Cardiac muscle cell (in vitro differentiated cells and primary cell): Measurements from ENCODE around the gene WDR12. TPM values are rescaled to one million over a fixed set of nuclear protein-coding genes. Genes with fewer than 3 reads are reported as not detected.
A peak's percentile ranks its signal among the peaks of the same experiment; 100 is the strongest.

ENCODE experiments used
- DNase-seq, 2 donors: peaks; one replicate each; pipeline versions ENCODE4 v3.0.0 to v3.0.0-alpha.2; 2010 to 2017; ENCODE audit warnings: low read depth in 1 of 2, low spot score in 1 of 2
- H3K27ac ChIP-seq: fragments of 200-600 bp; sonication (generic); 2 replicates; pipeline ENCODE4 v1.5.1; 2016
- H3K27me3 ChIP-seq: fragments of 200-600 bp; sonication (generic); 2 replicates; pipeline ENCODE4 v1.6.0; 2016; ENCODE audit warnings: control low read depth
- H3K36me3 ChIP-seq: fragments of 200-600 bp; sonication (generic); 2 replicates; pipeline ENCODE4 v1.5.1; 2016; ENCODE audit warnings: control low read depth
- H3K4me1 ChIP-seq: fragments of 200-600 bp; sonication (generic); 2 replicates; pipeline ENCODE4 v1.8.1; 2017; ENCODE audit warnings: low read depth, mild to moderate bottlenecking, mixed run types
- H3K4me3 ChIP-seq: fragments of 200-600 bp; sonication (generic); 2 replicates; pipeline ENCODE4 v1.5.1; 2016; ENCODE audit warnings: mild to moderate bottlenecking
- H3K9me3 ChIP-seq: fragments of 200-600 bp; sonication (generic); 2 replicates; pipeline ENCODE4 v1.5.1; 2017; ENCODE audit warnings: low read depth, mild to moderate bottlenecking, control low read depth
- polyA plus RNA-seq: library from polyadenylated mRNA; unstranded; fragments of >200 nt; fragmentation: Nextera tagmentation; extraction: Ambion mirVana; gene quantifications from 2 replicates; pipeline ENCODE4 v1.2.1, GENCODE V29; 2016
- total RNA-seq: library from RNA; depleted of rRNA; stranded (reverse); fragments of >200 nt; gene quantifications from 2 replicates; pipeline ENCODE4 v1.2.3, GENCODE V29; 2016
- TF ChIP-seq, protein P1 (sequence below): IDR thresholded peaks from 2 replicates; pipeline ENCODE4 v1.5.1; 2012; ENCODE audit warnings: low read depth, mild to moderate bottlenecking, low read length

Gene WDR12
- total and polyA plus RNA-seq, 2 experiments from 2014 or later: 24.0 to 76.3 TPM

DNA sequence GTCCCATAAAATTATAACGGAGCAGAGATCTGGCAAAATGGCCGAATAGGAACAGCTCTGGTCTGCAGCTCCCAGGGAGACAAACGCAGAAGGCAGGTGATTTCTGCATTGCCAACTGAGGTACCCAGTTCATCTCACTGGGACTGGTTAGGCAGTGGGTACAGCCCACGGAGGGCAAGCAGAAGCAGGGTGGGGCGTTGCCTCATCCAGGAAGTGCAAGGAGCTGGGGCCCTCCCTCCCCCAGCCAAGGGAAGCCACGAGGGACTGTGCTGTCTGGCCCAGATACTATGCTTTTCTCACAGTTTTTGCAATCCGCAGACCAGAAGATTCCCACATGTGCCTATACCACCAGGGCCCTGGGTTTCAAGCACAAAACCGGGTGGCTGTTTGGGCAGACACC, 62.7 kb downstream of the WDR12 start:
- Histone ChIP-seq H3K4me3 (no peak overlapping the region), H3K36me3 (no peaks in the 10 kb centered on the region), H3K4me1 (no peaks in the 10 kb centered on the region), H3K27ac (no peak overlapping the region), H3K27me3 (no peaks in the 10 kb centered on the region), H3K9me3 (no peaks in the 10 kb centered on the region)
- TF ChIP-seq, protein P1, sequence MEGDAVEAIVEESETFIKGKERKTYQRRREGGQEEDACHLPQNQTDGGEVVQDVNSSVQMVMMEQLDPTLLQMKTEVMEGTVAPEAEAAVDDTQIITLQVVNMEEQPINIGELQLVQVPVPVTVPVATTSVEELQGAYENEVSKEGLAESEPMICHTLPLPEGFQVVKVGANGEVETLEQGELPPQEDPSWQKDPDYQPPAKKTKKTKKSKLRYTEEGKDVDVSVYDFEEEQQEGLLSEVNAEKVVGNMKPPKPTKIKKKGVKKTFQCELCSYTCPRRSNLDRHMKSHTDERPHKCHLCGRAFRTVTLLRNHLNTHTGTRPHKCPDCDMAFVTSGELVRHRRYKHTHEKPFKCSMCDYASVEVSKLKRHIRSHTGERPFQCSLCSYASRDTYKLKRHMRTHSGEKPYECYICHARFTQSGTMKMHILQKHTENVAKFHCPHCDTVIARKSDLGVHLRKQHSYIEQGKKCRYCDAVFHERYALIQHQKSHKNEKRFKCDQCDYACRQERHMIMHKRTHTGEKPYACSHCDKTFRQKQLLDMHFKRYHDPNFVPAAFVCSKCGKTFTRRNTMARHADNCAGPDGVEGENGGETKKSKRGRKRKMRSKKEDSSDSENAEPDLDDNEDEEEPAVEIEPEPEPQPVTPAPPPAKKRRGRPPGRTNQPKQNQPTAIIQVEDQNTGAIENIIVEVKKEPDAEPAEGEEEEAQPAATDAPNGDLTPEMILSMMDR: no peak
- DNase-seq: peak in 1 of 2 donors; percentile 51

DNA sequence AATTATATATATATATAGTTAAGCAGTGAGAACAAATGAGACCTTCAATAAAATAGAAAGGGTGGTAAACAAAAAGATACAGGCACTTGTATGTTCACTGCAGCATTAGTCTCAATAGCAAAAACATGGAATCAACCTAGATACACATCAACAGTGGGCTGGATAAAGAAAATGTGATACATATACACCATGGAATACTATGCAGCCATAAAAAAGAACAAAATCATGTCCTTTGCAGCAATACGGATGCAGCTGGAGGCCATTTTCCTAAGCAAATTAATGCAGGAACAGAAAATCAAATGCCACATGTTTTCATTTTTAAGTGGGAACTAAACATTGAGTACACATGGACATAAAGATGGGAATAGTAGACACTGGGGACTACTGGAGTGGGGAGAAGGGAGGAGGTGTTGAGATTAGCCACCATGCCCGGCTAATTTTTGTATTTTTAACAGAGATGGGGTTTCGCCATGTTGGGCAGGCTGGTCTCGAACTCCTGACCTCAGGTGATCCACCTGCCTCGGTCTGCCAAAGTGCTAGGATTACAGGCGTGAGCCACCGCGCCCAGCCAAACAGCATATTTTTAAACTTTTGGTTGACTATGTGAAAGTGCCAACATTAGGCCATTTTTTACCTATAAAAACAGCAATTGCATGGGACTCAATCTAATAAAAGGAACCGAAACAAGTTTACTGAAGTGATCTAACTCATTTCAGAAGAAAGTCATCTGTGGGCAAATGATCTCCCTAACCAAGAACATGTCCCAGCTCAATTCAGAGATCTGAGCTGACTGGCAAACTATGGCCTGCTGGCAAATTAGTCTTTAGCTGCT, 63.6 kb downstream of the WDR12 start:
- no peaks in the 10 kb centered on the region for H3K27me3 ChIP-seq
- H3K36me3 ChIP-seq: no peaks in the 10 kb centered on the region
- no peak for DNase-seq
- H3K4me3 ChIP-seq: no peak overlapping the region
- H3K27ac ChIP-seq: no peak overlapping the region
- no peaks in the 10 kb centered on the region for H3K4me1 ChIP-seq
- TF ChIP-seq, protein P1: no peak
- no peaks in the 10 kb centered on the region for H3K9me3 ChIP-seq

DNA sequence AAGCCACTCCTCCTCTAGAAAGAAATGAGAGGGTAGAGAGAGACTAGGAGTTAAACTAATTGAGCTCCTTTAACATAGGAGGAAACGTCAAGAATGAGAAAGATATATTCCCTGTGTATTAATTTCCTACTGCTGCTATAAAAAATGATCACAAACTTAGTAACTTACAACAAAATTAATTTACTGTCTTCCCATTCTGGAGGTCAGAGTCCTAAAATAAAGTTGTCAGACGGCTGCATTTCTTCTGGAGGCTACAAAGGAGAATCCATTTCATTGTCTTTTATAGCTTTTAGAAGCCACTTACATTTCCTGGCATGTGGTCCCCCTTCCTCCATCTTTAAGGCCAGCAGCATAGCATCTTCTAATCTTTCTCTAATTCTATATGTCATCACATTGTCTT, 66.8 kb downstream of the WDR12 start:
- no peak overlapping the region for H3K27ac ChIP-seq
- H3K4me3 ChIP-seq: no peak overlapping the region
- no peaks in the 10 kb centered on the region for H3K27me3 ChIP-seq
- no peaks in the 10 kb centered on the region for H3K9me3 ChIP-seq
- no peaks in the 10 kb centered on the region for H3K4me1 ChIP-seq
- no peak for DNase-seq
- TF ChIP-seq, protein P1: no peak
- H3K36me3 ChIP-seq: no peaks in the 10 kb centered on the region

DNA sequence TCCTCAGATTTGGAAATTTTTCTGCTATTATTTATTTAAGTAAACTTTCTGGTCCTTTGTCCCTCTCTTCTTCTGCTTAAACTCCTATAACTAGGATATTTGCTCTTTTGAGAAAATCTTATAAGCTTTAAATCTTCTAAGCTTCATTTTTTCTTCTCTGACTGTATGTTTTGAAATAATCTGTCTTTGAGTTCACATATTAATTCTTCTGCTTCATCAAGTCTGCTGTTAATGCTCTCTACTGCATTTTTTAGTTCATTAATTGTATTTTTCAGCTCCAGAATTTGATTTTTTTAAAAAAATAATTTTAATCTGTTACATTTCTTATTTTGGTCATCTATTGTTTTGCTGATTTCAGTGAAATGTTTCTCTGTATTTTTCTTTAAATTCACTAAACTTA, 68.8 kb downstream of the WDR12 start:
- TF ChIP-seq, protein P1: no peak
- Histone ChIP-seq H3K27me3 (no peaks in the 10 kb centered on the region), H3K27ac (no peak overlapping the region), H3K9me3 (no peaks in the 10 kb centered on the region), H3K4me3 (no peak overlapping the region), H3K36me3 (no peaks in the 10 kb centered on the region), H3K4me1 (no peaks in the 10 kb centered on the region)
- DNase-seq: no peak

DNA sequence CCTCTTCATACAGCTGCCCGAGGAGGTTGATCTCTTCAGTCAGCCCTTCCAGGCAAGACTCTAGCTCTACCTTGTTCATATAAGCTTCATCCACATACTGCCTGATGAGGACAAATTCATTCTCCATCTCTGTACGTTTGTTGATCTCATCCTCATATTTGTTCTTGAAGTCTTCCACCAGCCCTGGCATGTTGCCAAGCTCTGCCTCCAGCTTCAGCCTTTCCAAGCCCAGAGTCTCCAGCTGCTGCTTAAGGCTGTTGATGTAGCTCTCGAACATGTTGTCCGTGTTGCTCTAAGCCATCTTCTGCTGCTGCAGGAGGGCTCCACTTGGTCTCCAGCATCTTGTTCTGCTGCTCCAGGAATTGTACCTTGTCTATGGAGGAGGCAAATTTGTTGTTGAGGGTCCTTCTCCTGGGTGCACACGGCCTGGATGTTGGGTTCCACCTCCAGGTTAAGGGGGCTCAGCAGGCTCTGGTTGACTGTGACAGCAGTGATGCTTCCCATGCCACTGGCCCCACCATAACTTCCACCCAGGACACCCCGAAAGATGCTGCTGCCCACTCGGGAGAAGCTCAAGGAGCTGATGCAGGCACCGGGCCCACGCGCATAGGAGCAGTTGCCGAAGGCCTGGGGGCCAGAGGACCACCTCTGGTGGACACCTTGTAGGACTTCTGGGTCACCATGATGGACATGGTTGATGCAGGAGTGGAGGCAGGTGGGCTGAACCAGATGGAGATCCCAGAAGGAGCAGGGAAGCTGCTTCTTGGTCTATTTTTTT, 70.2 kb downstream of the WDR12 start:
- Histone ChIP-seq H3K27me3 (no peaks in the 10 kb centered on the region), H3K4me1 (no peaks in the 10 kb centered on the region), H3K4me3 (no peak overlapping the region), H3K27ac (no peak overlapping the region), H3K9me3 (no peaks in the 10 kb centered on the region), H3K36me3 (no peaks in the 10 kb centered on the region)
- TF ChIP-seq, protein P1: no peak
- DNase-seq: peak in 1 of 2 donors; percentile 29
